GM19395 (cell line): Measurements from ENCODE around the gene PLXDC2.
"Not testable (repeated sequence)": the region's sequence is repeated elsewhere in the genome, so short reads cannot be mapped to it uniquely, and the experiment has no call there.

Source experiments
- ATAC-seq: cut with Tn5 transposase; IDR thresholded peaks from one replicate; pipeline ENCODE4 v1.9.1; 2021; ENCODE audit warnings: mild to moderate bottlenecking, moderate library complexity; ENCODE audit not compliant: unreplicated experiment

PLXDC2 gene

DNA sequence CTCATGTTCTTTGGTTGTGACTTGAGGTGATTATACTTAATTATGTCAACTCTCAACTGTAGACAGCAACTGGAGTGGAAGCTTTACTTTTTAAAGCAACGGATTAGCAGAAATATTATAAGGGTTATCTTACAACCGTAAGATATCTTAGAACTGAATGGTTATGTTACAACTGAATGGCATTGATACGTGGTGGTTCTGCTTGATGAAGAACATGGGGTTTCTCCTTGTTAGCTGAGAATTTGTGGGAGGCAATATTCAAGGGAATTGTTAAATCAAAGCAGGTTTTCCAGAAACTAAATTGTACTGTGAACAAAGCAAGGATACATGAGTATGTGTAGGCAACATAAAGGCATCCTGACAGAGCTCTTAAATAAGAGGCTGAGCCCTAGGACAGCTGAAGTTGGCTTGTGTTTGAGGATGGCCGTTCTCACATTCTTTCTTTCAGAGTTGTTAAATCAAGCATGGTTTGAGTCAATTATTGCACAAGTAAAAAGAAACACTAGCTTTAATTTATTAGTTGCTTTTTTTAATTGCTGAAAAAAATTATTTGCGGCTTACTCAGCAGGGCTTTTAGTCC is 350.0 kb downstream of the PLXDC2 start:
- ATAC-seq, result no peak

DNA sequence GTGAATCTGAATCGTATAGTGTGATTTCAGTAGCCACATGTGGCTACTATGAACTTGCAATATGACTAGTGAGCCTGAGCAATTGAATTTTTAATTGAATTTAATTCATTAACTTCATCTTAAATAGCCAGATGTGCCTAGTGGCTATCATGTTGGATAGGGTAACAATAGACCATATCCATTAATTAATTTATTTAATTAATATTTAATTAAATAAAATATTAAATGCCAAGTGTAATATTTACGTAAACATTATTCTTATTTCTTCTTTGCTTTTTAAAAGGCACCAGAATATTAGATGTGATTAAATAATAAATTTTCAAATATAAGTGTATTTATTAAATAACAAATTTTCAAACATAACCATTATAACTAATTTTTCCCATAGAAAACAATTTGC is 354.4 kb downstream of the PLXDC2 start:
- no peak for ATAC-seq

DNA sequence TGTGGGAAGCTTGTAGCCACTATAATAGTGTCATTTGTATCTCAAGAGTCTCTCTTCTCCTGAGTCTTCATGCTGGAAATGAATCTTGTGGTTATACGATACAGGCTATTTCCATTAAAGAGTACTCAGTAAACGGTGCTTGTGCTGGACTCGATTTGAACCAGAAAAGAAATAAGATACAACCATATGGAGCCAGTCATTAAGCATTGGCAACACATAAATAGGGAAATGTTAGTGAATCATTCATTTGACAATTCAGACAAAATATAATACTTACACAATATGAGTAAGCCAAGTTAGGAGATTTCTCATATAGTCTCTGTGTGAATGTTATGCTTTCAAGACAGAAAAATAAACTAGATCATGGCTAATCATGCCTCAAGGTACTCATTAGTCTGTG is 356.8 kb downstream of the PLXDC2 start:
- no peak for ATAC-seq

DNA sequence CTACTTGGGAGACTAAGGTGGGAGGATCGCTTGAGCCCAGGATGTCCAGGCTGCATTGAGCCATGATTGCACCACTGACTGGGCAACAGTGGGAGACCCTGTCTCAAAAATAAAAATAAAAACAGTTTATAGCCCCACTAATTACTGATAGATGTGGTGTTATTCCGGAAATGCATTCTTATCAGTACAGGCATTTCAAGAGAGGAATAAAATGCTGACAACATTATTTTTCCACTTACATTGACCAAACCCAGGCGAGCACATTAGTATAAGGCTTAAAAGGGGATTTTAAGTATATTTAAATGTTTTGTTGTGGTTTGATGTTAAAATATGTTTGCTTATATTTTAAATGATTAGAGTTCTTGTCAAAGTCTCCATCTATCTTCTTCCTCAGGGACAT is 359.5 kb downstream of the PLXDC2 start:
- ATAC-seq, result no peak

DNA sequence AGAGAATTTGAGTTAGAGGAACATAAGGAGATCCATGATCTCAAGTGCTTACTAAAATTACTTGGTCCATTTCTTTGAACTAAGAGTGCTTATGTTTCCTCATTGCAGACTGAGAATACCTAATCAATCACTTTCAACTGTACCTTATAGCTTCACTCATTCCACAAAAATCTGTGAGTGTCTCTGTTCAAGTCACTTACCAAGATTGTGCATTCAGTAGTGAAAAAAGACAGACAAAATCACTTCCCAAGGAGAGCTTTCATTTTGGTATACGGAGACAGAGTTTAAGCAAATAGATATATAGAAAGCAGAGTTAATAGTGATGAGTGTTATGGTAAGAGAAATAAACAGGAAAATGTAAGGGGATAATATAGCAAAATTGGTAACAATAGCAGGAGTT is 364.5 kb downstream of the PLXDC2 start:
- no peak for ATAC-seq

DNA sequence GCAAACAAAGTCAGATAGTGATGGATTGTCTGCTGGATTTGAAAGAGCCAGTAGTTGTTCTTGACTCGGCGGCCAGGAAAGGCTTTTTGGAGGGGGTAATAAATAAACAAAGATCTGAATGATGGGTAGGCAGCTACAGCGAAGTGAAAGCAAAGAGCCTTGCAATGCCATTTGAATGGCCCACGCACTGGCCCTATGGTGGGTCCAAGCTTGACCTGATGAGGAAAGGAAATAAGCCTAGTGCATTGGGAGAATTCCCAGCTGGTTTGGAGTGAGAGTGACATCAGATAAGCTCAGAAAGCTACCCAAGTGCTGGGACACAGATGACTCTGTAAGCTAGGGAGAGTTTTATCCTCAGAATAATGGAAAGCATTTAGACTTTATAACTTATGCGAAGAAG is 365.2 kb downstream of the PLXDC2 start:
- no peak for ATAC-seq

DNA sequence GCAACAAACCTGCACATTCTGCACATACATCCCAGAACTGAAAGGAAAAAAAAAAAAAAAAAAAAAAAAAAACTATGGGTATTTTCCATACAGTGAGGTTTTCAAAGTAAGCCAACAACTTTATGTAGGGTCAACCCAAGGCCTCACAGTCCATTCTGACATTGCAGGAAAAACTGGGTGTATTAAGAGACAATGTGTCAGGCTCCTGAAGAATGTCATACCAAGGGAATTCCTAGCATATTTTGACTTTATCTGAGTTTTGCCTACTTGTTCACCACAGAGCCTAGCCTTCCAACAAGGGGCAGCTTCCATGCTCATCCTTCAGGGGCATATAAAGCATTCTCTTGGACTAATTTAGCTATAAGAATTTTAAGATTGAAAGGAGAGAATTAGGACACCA is 368.9 kb downstream of the PLXDC2 start:
- no peak for ATAC-seq

DNA sequence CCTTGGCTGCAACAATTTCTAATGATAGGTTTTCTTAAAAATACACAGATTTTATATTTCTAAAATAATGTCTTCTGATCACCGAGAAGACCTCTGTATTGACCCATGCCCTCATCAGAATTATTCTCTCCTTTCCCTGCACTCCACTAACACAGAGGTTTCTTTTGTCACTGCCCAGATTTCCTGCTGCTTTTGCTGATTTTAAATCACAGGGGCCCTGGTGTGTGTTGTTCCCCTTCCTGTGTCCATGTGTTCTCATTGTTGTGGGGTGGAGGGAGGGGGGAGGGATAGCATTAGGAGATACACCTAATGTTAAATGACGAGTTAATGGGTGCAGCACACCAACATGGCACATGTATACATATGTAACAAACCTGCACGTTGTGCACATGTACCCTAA is 375.2 kb downstream of the PLXDC2 start:
- not testable (repeated sequence) for ATAC-seq

DNA sequence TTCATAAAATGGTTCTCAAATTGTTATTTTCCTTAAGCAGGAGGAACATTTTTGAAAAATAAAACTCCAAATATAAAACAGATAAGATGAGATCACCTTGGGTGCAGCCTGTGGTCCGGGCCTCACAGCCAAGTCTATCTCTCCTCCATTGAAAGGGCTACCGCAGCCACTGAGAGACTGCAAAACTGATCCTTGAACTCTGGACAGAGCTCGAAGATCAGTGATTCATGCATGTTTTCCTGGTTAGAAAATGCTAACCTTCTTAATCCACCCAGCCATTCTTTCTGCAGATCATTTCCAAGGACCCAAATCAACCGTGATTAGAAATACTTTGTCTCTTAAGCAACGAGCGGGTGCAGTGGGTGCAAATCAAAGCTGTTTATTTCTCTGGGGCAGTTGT is 378.8 kb downstream of the PLXDC2 start:
- ATAC-seq, result no peak

DNA sequence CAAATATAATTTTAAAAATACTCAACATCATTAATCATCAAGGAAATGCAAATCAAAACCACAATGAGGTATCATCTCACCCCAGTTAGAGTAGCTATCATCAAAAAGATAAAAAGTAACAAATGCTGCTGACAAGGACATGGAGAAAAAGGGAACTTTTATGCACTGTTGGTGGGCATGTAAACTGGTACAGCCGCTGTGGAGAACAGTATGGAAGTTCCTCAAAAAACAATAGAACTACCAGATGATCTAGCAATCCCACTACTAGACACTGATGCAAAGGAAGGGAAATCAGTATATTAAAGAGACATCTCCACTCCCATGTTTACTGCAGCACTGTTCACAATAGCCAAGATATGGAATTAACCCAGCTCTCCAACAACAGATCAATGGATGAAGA is 384.5 kb downstream of the PLXDC2 start:
- ATAC-seq, result no peak

DNA sequence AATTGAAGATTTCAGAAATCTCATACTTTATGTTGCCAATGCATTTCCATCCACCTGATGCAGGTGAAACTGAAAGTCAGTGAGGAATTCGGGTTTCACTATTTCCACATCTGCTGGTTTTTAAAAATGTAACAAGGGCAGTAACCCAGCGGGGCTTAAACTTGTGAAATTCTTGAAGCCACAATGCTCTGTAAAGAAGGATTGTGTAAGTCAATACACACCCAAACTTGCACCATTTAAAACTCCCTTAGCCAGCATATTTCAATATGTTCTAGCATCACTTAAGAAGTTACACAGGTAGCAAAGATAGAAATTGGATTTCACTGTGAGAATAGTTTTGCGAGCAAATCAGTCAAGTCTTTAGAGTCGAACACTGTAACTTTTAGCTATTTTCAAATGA is 386.1 kb downstream of the PLXDC2 start:
- ATAC-seq, result no peak

DNA sequence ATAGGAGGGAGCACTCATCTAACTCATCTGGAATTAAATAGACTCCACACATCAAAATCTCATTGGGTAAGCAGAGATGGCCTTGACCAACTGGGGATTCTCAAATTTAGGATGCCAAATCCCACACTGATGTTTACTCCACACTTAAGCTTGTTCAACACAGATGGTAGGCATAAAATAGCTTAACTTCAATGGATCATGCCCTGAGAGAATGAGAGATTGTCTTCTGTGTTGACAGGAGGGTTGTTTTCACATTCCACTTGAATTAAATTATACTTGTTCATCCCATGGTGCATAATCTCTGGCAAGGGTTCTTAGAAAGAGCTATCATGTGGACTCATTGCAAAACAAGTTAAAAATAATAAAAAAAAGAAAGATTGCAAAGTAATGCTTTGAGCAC is 391.4 kb downstream of the PLXDC2 start:
- ATAC-seq, result no peak

DNA sequence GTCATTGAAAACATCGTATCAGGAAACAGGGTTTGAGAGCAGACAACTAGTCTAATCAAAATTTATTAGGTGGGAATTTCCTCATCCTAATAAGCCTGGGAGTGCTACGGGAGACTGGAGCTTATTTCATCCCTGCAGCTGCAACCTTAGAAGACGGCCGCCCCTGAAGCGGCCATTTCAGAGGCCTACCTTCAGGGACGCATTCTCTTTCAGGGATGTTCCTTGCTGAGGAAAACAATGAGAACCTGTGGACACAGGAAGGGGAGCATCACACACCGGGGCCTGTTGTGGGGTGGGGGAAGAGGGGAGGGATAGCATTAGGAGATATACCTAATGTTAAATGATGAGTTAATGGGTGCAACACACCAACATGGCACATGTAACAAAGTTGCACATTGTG is 392.9 kb downstream of the PLXDC2 start:
- not testable (repeated sequence) for ATAC-seq

DNA sequence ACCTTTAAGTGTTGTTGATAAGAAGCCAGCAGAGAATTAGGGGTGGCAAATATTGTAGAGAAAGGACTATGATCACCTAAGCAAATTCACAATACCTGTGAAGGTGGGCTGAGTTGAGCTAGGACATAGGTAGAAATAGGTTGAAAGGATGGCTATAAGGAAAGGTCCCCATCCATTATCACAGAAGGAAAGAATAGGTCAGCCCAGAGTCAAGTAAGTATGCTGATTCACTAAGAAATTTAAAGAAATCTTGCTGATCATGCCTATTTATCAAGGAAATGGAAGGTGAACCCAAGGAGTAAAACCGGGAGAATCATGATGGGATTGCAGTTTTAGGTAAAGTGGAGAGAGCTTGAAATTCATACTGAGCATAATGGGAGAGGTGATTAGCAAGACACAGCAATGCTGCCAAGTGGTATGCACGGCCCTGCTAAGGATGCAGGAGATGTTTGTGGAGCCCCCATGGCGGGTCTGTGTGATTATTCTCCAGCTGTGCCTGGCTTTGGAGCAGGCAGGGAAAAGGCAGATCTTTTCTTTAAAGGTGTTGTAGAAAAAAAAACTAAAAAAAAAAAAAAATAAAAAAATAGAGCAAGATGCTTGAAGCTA is 399.4 kb downstream of the PLXDC2 start:
- no peak for ATAC-seq

DNA sequence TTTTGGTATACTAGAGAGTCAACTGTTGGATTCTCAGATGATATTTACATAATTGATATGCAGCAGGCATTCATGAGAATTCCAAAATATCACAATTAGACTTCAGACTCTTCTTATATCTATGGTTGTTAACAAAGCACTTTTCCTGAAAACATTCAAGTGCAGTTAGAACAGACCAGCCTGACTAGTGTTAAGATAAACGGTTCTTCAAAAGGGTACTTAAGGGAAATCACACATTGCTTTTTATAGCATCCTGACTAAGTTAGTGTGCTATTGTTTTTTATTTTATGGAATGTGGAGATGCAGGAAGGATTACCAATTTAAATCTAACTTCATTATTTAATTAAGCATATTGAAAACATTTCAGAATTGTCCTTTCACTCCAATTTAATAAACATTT is 405.1 kb downstream of the PLXDC2 start:
- no peak for ATAC-seq

DNA sequence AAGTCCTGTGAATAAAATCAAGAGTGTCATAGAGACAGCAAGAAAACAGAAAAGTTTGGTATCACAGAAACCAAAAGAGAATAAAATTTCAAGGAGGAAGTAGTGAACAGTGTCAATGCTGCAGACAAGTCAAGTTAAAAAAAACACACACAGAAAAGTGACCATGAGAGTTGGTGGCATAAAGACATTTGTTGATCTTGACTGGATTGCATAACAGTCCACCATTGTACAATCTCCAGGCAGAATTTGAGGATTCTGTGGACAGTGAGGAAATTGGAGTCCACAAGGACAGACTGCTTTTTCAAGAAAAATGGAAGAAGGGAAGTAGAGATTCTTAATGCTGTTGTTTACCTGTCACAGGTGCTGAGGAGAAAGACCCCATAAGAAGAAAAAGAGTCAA is 412.5 kb downstream of the PLXDC2 start:
- no peak for ATAC-seq

DNA sequence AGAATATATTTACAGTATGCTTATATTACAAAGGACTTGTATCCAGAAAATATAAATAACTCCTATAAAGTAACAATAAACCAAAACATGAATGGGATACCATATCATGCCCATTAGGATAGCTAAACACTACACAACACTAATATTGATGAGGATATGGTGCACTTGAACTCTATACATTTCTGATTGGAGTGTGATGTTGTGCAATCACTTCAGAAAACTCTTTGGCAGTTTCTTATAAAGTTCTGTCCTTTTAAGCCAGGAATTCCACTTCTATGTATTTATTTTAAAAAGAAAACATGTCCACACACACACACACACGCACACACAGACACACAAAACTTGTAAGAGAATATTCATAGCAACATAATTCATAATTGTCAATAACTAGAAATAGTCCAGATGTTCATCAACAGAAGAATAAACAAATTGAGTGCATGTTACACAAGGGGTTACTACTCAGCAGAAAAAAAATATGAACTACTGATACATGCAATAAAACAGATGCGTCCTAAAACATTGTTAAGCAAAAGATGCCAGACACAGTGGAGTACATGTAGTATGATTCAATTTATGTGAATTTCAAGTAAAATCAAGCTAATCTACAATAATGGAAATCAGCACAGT is 416.0 kb downstream of the PLXDC2 start:
- no peak for ATAC-seq

DNA sequence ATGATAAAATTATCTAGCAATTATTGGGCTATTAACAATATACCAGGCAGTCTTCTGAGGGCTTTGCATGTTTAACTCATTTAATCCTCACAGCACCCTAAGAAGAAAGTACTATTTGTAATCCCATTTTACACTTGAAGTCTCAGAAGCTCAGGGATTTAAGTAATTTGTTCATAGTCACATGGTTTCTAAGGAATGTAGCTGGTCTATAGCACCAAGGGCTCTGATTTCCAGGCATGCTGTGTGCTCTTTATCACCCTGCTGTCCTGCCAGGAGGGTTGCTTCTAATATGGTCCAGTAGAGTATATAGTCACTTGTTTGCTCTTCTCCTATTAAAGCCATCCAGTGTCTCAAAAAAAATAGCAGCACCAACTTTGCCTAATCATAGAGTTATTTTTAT is 417.2 kb downstream of the PLXDC2 start:
- no peak for ATAC-seq

DNA sequence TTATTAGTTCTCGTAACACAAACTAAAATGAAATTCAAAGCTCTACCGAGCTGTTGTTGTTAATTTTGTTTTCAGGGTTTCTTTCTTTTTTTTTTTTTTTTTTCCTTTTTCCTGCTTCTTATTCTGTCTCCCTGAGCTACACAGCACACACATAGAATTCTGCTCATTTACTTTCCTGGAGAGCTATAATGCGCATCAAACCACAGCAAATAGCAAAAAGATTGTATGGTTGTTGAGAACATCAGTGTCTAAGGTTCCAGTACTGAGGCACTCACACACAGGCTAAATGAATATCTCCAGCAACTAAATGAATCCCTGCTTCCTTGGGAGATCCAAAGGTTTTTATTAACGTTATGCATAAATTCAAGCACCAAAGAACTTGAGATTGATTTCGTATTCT is 418.3 kb downstream of the PLXDC2 start:
- ATAC-seq, result no peak

DNA sequence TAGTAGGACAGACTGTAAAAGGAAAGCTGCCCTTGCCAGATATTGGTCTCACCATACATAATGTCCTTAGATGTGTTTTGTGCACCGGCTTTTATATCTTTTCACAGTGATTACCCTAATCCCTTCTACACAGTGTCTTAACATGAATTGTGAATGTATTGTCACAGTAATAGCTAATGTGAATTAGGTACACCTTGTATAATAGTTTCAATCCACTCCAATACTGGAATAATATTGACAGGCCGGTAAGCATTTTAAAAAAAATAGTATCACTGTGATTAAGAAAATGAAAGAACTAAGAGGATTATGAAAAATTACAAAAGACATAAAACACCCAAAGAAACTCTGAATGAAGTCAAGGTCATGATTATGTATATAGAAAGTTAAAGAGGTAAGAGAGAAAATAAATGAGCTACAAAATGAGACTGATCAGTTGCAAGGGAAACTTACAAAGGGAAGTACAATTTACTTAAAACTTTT is 420.9 kb downstream of the PLXDC2 start:
- no peak for ATAC-seq

DNA sequence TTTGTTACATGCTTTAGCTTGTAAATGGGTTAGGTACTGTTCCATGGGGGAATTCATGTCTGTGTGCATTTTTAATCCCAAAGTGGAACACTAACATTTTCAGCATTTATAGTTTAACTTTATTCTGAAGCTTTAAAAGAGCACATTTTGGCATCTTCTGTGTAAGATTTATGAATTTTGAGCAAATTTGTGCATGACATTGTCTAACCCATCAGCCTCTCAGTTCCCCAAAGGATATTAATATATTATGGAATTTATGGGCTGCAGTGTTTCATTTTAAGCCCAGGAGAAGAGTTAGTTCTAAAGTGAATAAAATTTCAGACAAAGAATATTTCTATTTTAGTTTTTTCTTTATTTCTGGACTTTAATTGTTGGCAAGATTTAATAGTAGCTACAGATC is 421.4 kb downstream of the PLXDC2 start:
- no peak for ATAC-seq

DNA sequence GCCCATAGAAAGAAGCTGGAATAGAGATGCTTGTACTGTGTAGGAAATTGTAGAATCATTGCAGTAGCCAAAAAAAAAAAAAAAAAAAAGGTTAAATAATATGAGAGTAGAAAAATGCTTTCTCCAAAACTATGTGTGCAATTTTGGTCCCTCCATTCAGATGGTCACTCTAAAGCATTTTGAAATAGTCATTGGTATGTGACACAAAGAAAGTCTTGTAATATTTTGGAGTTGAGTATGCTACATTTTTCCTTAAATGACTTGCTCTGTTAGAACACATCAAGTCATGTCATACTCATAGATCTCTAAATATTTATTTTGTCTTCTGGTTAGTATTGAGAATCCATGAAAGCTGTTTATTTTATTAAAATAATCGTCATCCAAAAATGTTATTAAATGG is 424.4 kb downstream of the PLXDC2 start:
- ATAC-seq, result no peak

DNA sequence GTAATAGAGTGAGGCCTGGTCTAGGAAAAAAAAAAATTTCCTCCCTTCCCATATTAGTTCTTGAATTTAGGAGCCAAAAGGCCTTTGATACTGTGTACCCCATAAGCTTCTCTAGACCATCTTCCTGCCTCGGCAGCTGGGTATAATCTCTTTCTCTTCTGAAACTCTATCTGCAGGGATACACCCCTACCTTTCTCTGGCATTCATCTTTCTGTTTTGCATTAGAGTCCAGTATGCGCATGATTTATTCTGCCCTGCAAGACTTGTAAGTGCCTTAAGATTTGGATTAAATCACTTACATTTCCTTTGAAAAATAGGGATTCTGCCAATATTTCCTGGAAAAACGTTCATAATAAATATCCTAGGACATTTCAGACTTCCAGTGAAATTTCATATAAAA is 431.2 kb downstream of the PLXDC2 start:
- no peak for ATAC-seq
